ENCODE data around the gene CEP97.

The CEP97 gene

GRCh38 chr3:101819649-101820206 is 95.3 kb downstream of the CEP97 start:
- 70% methylated on average over 1 of the region's 2 CpGs for WGBS (ENCODE audit: insufficient coverage)
- H3K27me3 ChIP-seq (replicated peaks in 2 of 5; ENCODE audit: control insufficient read depth in 4 of 5, insufficient read depth in 5 of 5, low read length in 4 of 5) = no peaks in the 10 kb centered on the region
- H3K9me3 ChIP-seq (ENCODE audit: control extremely low read depth in 1 of 5, control insufficient read depth in 4 of 5, insufficient read depth in 2 of 5, low read depth in 1 of 5, low read length in 4 of 5) = no peaks in the 10 kb centered on the region
- no peak overlapping the region for H3K27ac ChIP-seq (ENCODE audit: insufficient read depth in 1 of 2, low read depth in 1 of 2, low read length in 2 of 2, poor library complexity in 1 of 2, severe bottlenecking in 2 of 2)
- H3K4me1 ChIP-seq (ENCODE audit: control extremely low read depth in 1 of 4, control insufficient read depth in 4 of 4, insufficient read depth in 4 of 4, low read length in 3 of 4) = peaks cover 0 to 21% (median 3%) of the 10 kb centered on the region in 4 experiments
- ChIA-PET POLR2A (no interaction called here), CTCF (no interaction called here)
- H3K36me3 ChIP-seq (ENCODE audit: control insufficient read depth in 4 of 4, insufficient read depth in 4 of 4, low read length in 3 of 4) = peaks cover 7 to 8% (median 8%) of the 10 kb centered on the region in 4 experiments
- DNase-seq = peak in 2 of 3 donors; percentile 54 to 58
- no peak overlapping the region for H3K4me3 ChIP-seq (ENCODE audit: control insufficient read depth in 1 of 7, extremely low read depth in 1 of 7, insufficient read depth in 4 of 7, low read depth in 2 of 7, low read length in 6 of 7)

Data from common myeloid progenitor, CD34-positive (primary cell).